ENCODE results near the gene CENPQ.

- TF ChIP-seq EP300 (IDR thresholded peaks at IDR 0.05) = no peak
- TF ChIP-seq POLR2A (IDR thresholded peaks at IDR 0.05) = no peak
- TF ChIP-seq, protein P1, sequence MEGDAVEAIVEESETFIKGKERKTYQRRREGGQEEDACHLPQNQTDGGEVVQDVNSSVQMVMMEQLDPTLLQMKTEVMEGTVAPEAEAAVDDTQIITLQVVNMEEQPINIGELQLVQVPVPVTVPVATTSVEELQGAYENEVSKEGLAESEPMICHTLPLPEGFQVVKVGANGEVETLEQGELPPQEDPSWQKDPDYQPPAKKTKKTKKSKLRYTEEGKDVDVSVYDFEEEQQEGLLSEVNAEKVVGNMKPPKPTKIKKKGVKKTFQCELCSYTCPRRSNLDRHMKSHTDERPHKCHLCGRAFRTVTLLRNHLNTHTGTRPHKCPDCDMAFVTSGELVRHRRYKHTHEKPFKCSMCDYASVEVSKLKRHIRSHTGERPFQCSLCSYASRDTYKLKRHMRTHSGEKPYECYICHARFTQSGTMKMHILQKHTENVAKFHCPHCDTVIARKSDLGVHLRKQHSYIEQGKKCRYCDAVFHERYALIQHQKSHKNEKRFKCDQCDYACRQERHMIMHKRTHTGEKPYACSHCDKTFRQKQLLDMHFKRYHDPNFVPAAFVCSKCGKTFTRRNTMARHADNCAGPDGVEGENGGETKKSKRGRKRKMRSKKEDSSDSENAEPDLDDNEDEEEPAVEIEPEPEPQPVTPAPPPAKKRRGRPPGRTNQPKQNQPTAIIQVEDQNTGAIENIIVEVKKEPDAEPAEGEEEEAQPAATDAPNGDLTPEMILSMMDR (IDR thresholded peaks at IDR 0.05) = no peak
Measured at GRCh38 chr6:49515485-49516146, 52.4 kb downstream of the CENPQ start.

All from ovary (tissue), 3 donors.